HG02623 (cell line): ENCODE measurements around the gene AQP6.

Source experiments
- ATAC-seq: cut with Tn5 transposase; IDR thresholded peaks from one replicate; pipeline ENCODE4 v1.9.1; 2021; ENCODE audit warnings: moderate library complexity; ENCODE audit not compliant: unreplicated experiment

AQP6 gene, protein sequence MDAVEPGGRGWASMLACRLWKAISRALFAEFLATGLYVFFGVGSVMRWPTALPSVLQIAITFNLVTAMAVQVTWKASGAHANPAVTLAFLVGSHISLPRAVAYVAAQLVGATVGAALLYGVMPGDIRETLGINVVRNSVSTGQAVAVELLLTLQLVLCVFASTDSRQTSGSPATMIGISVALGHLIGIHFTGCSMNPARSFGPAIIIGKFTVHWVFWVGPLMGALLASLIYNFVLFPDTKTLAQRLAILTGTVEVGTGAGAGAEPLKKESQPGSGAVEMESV

GRCh38 chr12:49972641-49973360, at the start of gene AQP6:
AQP6 (plus strand) TSS chr12:49972947; CDS start chr12:49973174, 227 bp downstream.
- ATAC-seq: no peak

- no peak for ATAC-seq
Measured at GRCh38 chr12:49923035-49923644, 49.6 kb upstream of the AQP6 start.

DNA sequence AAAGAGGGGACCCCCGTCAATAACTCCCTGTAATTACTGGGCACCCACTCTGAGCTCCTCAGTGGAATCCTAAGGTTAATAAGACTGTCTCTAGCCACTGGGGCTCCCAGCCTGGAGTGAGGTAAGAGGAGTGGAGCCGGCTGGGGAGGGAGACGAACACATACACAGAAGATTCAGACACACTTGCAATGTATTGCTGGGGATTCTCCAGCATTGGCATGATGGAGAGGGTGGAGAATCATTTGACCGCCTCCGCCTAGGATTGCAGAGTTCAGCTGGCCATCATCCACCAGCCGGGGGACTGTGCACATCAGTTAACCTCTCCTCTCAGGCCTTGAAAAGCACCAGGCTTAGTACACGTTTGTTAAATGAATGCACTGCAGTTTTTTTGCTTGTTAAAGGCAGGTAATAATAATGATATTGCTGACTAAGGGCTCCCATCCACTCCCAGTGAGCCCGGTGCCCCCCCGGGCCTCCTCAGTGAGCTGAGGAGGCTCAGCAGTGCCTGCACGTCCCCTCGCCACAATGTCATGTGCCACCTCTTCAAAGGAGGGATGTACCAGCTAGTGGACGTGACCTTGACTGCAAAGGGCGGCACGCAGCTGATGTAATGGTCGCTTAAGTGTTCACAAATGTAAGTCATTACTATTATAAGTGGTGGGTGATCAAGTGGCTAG, 48.7 kb upstream of the AQP6 start:
- ATAC-seq: no peak

- no peak for ATAC-seq
Measured at GRCh38 chr12:49924628-49925246, 48.0 kb upstream of the AQP6 start.

- ATAC-seq: no peak
Measured at GRCh38 chr12:49925433-49926204, 47.1 kb upstream of the AQP6 start.

GRCh38 chr12:49928471-49928870, 44.3 kb upstream of the AQP6 start:
- no peak for ATAC-seq

GRCh38 chr12:49929581-49929980, 43.2 kb upstream of the AQP6 start:
- ATAC-seq: no peak

GRCh38 chr12:49930515-49931288, 42.0 kb upstream of the AQP6 start:
- ATAC-seq: no peak

DNA sequence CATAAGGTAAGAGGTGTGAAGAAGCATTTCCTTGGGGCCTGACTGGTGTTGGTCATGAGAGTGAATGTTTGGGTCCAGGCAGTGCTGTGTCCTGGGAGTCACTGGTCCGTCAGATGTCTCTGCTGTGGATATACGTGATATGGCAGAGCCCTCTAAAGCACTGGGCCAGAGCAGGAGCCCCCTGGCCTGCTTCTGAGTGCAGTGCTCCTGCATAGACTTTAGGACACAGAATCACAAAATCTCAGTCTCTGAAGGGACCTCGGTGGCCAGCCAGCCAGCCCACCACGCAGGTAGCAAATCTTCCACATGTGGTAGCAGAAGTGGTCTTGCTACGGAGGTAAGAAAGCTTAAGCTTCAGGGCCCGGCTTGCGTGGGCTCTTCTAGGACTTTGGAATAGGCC, 40.7 kb upstream of the AQP6 start:
- ATAC-seq: no peak

DNA sequence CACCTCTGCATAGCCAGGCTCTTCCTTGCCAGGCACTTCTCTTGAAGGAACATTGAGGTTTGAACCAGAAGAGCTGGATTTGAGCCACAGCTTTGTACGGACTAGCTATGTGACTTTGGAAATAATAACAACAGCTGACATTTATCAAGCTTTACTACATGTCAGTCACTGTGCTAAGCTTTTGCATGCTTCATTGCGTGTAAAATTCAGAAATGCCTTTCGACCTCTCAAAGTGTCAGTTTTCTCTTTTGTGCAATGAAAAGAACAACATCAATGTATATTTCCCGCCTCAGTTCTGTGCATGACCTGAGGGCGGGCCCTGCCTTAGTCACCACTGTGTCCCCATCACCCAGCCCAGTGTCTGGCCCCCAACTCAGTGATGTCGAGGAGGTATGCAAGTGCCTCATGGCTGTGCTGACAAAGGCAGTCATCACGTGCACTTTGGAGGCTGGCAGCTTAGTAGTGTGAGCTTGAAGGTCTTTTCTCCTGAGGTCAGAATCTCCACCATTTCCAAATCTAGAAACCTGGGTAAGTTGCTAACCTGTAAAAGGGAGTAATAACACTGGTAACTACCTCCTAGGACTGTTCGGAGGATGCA, 40.1 kb upstream of the AQP6 start:
- no peak for ATAC-seq

GRCh38 chr12:49933796-49934195, 39.0 kb upstream of the AQP6 start:
- no peak for ATAC-seq

DNA sequence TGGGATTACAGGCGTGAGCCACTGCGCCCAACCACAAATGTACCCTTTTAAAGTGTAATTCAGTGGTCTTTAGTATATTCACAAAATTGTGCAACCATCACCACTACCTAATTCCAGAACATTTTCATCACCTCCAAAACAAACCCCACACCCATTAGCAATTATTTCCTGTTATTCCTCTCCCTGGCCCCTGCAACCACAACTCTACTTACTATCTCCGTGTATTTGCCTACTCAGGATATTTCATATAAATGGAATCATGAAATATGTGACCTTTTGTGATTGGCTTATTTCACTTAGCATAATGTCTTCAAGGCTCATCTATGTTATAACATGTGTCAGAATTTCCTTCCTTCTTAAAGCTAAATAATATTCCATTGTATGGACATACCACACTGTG, 38.2 kb upstream of the AQP6 start:
- ATAC-seq: no peak

DNA sequence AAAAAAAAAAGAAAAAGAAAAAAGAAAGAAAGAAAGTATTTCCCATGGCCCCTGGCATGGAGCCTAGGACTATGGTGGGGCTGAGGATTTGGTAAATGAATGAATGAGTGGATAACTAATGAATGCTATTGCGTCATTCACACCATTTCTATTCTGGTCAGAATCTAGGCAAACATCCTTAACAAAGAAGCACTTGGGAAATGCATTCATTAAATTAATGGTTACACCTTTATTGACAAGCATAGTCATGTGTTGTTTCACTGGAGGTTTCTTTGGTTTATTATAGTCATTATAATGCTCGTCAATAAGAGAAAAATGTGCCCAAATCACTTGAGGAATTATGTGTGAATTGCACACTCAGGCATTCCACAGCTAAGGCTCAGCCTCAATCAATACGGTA, 35.8 kb upstream of the AQP6 start:
- ATAC-seq: no peak

GRCh38 chr12:49937639-49938300, 35.0 kb upstream of the AQP6 start:
- no peak for ATAC-seq

- no peak for ATAC-seq
Measured at GRCh38 chr12:49939307-49939706, 33.4 kb upstream of the AQP6 start.

GRCh38 chr12:49939707-49940106, 33.0 kb upstream of the AQP6 start:
- ATAC-seq: no peak

GRCh38 chr12:49941556-49942511, 30.9 kb upstream of the AQP6 start:
- no peak for ATAC-seq

GRCh38 chr12:49942512-49942893, 30.2 kb upstream of the AQP6 start:
- ATAC-seq: no peak
